ENCODE measurements around the gene EPN1.

Gene EPN1

GRCh38 chr19:55661826-55662225, 13.2 kb upstream of the EPN1 start:
- DNase-seq, result no peak

GRCh38 chr19:55663846-55664536, 11.0 kb upstream of the EPN1 start:
- no peak for DNase-seq

GRCh38 chr19:55666343-55667005, 8.6 kb upstream of the EPN1 start:
- no peak for DNase-seq

GRCh38 chr19:55667006-55667381, 8.0 kb upstream of the EPN1 start:
- DNase-seq, result no peak

GRCh38 chr19:55667511-55667910, 7.5 kb upstream of the EPN1 start:
- DNase-seq, result no peak

- DNase-seq, result no peak
Observed at GRCh38 chr19:55667958-55668357, 7.1 kb upstream of the EPN1 start.

- DNase-seq, result no peak
Observed at GRCh38 chr19:55668603-55669348, 6.2 kb upstream of the EPN1 start.

- DNase-seq, result no peak
Observed at GRCh38 chr19:55669418-55670279, 5.4 kb upstream of the EPN1 start.

GRCh38 chr19:55670280-55671053, 4.6 kb upstream of the EPN1 start:
- no peak for DNase-seq

GRCh38 chr19:55671054-55671378, 4.0 kb upstream of the EPN1 start:
- no peak for DNase-seq

GRCh38 chr19:55672418-55672817, 2.6 kb upstream of the EPN1 start:
- no peak for DNase-seq

GRCh38 chr19:55673465-55673864, 1.6 kb upstream of the EPN1 start:
- DNase-seq, result no peak

GRCh38 chr19:55673889-55674288, 1.1 kb upstream of the EPN1 start:
- DNase-seq, result no peak

- DNase-seq, result no peak
Observed at GRCh38 chr19:55674459-55674840, 576 bp upstream of the EPN1 start.

- peak in 1 of 3 donors; percentile 7 for DNase-seq
Observed at GRCh38 chr19:55675661-55676354, 782 bp downstream of the EPN1 start.

GRCh38 chr19:55676383-55676782, 1.4 kb downstream of the EPN1 start:
- DNase-seq, result no peak

- DNase-seq, result no peak
Observed at GRCh38 chr19:55676889-55677505, 2.0 kb downstream of the EPN1 start.

- DNase-seq, result peak in 1 of 3 donors; percentile 7
Observed at GRCh38 chr19:55677572-55678028, 2.6 kb downstream of the EPN1 start.

- peak; percentile 69 to 70 (median 70) for DNase-seq
Observed at GRCh38 chr19:55678121-55678671, 3.2 kb downstream of the EPN1 start.

- DNase-seq, result no peak
Observed at GRCh38 chr19:55679343-55680257, 4.6 kb downstream of the EPN1 start.

Measured in suppressor macrophage treated with lipopolysaccharide for 1 hour (primary cell).